C4-2B (cell line): ENCODE results near the gene TRH.

Source experiments
- CTCF ChIP-seq: fragments of 450-650 bp; conservative IDR thresholded peaks from 2 replicates; pipeline ENCODE4 v1.5.1; 2017; ENCODE audit warnings: mild to moderate bottlenecking
- ZFX ChIP-seq: fragments of 450-650 bp; IDR thresholded peaks from 2 replicates; pipeline ENCODE4 v1.6.1; 2017

DNA sequence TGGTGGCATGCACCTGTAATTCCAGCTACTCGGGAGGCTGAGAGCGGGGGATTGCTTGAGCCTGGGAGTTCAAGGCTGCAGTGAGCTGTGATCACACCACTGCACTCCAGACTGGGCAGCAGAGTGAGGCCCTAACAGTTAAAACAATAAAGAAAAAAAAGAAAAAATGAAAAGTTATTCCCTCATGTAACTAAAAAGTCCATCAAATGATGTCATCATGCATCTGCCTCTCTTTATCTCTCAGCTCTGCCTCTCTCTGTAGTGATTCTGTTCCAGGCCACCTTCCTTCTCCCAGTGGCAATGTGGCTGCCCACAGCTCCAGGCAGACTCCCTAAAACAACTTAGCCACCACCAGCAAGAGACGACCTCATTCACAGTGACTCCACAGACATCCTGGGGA, 31.5 kb upstream of the TRH start:
- TF ChIP-seq CTCF (no peak), ZFX (no peak)
